GM23338 (cell line): Measurements from ENCODE around the gene NOSTRIN. TPM values are rescaled to one million over a fixed set of nuclear protein-coding genes. Genes with fewer than 3 reads are reported as not detected.

ENCODE experiments used
- ATAC-seq: fragments of 200-7000 bp; cut with Tn5 transposase; 3 replicates; pipeline ENCODE4 v1.9.1; 2020
- DNase-seq: peaks from one replicate; pipeline ENCODE4 v3.0.0-alpha.2; 2015; ENCODE audit warnings: low spot score
- H2AFZ ChIP-seq: fragments of 200-600 bp; sonication (generic); 2 replicates; pipeline ENCODE4 v1.8.0; 2016; ENCODE audit warnings: antibody characterized with exemption, mild to moderate bottlenecking, moderate library complexity
- H3F3A ChIP-seq: fragments of 200-600 bp; sonication (generic); replicated peaks from 2 replicates; pipeline ENCODE4 v1.8.0; 2017; ENCODE audit warnings: antibody characterized with exemption, mixed run types, low read depth
- H3K27ac ChIP-seq: fragments of 200-600 bp; sonication (generic); 2 replicates; pipeline ENCODE4 v1.6.1; 2016; ENCODE audit warnings: low read depth
- H3K27me3 ChIP-seq: fragments of 200-600 bp; sonication (generic); 2 replicates; pipeline ENCODE4 v1.8.0; 2016; ENCODE audit warnings: mild to moderate bottlenecking, mixed run types, moderate library complexity; ENCODE audit not compliant: insufficient read depth
- H3K36me3 ChIP-seq: fragments of 200-600 bp; sonication (generic); 2 replicates; pipeline ENCODE4 v1.8.0; 2016; ENCODE audit warnings: mild to moderate bottlenecking; ENCODE audit not compliant: insufficient read depth
- H3K4me1 ChIP-seq: fragments of 200-600 bp; sonication (generic); 2 replicates; pipeline ENCODE4 v1.8.0; 2016; ENCODE audit warnings: mild to moderate bottlenecking, moderate library complexity; ENCODE audit not compliant: insufficient read depth
- H3K4me2 ChIP-seq: fragments of 200-600 bp; sonication (generic); 2 replicates; pipeline ENCODE4 v1.7.1; 2017; ENCODE audit warnings: mixed run types
- H3K4me3 ChIP-seq: fragments of 200-600 bp; sonication (generic); 2 replicates; pipeline ENCODE4 v1.6.1; 2016; ENCODE audit warnings: mixed run types
- H3K79me2 ChIP-seq: fragments of 200-600 bp; sonication (generic); replicated peaks from 2 replicates; pipeline ENCODE4 v1.8.0; 2017; ENCODE audit warnings: mild to moderate bottlenecking; ENCODE audit not compliant: insufficient read depth
- H3K9me2 ChIP-seq: fragments of 200-600 bp; sonication (generic); 2 replicates; pipeline ENCODE4 v1.8.0; 2017; ENCODE audit not compliant: insufficient read depth
- H4K20me1 ChIP-seq: fragments of 200-600 bp; sonication (generic); replicated peaks from 2 replicates; pipeline ENCODE4 v1.8.0; 2017; ENCODE audit warnings: mild to moderate bottlenecking; ENCODE audit not compliant: insufficient read depth
- H3K27ac Mint-ChIP-seq: 2 replicates; pipeline ENCODE4 v1.8.0; 2020; ENCODE audit warnings: inconsistent platforms, mild to moderate bottlenecking, moderate library complexity, mixed read lengths
- H3K27me3 Mint-ChIP-seq: 3 replicates; pipeline ENCODE4 v1.8.0; 2022; ENCODE audit warnings: low read depth, mild to moderate bottlenecking, moderate library complexity, mixed read lengths, inconsistent platforms; ENCODE audit not compliant: insufficient read depth, poor library complexity
- H3K36me3 Mint-ChIP-seq: 3 replicates; pipeline ENCODE4 v1.8.0; 2021; ENCODE audit warnings: low read depth, mild to moderate bottlenecking, inconsistent platforms, moderate library complexity, mixed read lengths
- H3K4me1 Mint-ChIP-seq: 3 replicates; pipeline ENCODE4 v1.8.0; 2020; ENCODE audit warnings: mild to moderate bottlenecking, inconsistent platforms, mixed read lengths
- H3K4me3 Mint-ChIP-seq: 3 replicates; pipeline ENCODE4 v1.8.0; 2021; ENCODE audit warnings: moderate library complexity, mild to moderate bottlenecking, inconsistent platforms, mixed read lengths
- H3K9me3 Mint-ChIP-seq: 3 replicates; pipeline ENCODE4 v1.8.0; 2020; ENCODE audit warnings: moderate library complexity, mild to moderate bottlenecking, inconsistent platforms, mixed read lengths
- CREB1 ChIP-seq: fragments of 250-450 bp; sonication (Bioruptor Pico); IDR thresholded peaks from 2 replicates; pipeline ENCODE4 v1.5.0; 2020; ENCODE audit warnings: low read depth, mild to moderate bottlenecking, moderate library complexity
- CTCF ChIP-seq, 2 experiments: fragments of 200-600 bp in 1 of 2; sonication (generic) in 1 of 2; conservative IDR thresholded peaks; 2 replicates each; pipeline versions ENCODE4 v1.5.1 to v1.6.1; 2016 to 2017; ENCODE audit warnings: antibody characterized with exemption in 2 of 2, low read depth in 2 of 2, mild to moderate bottlenecking in 2 of 2, moderate library complexity in 1 of 2
- EZH2 ChIP-seq: fragments of 200-600 bp; sonication (generic); IDR thresholded peaks from one replicate; pipeline ENCODE4 v1.8.0; 2017; ENCODE audit warnings: antibody characterized with exemption, mild to moderate bottlenecking, low read depth; ENCODE audit not compliant: unreplicated experiment
- EZH2phosphoT487 ChIP-seq: fragments of 200-600 bp; sonication (generic); IDR thresholded peaks from one replicate; pipeline ENCODE4 v1.8.1; 2018; ENCODE audit warnings: antibody characterized with exemption; ENCODE audit not compliant: unreplicated experiment
- JUNB ChIP-seq: IDR thresholded peaks from one replicate; pipeline ENCODE4 v1.6.1; 2016; ENCODE audit warnings: antibody characterized with exemption; ENCODE audit not compliant: unreplicated experiment
- ZNF114 ChIP-seq: fragments of 250-450 bp; sonication (Bioruptor Pico); IDR thresholded peaks from 2 replicates; pipeline ENCODE4 v1.5.0; 2020; ENCODE audit warnings: mild to moderate bottlenecking, moderate library complexity
- ZNF331 ChIP-seq: fragments of 250-450 bp; sonication (Bioruptor Pico); IDR thresholded peaks from 2 replicates; pipeline ENCODE4 v1.5.0; 2020; ENCODE audit warnings: low read depth, mild to moderate bottlenecking, moderate library complexity
- polyA plus RNA-seq: library from polyadenylated mRNA; unstranded; fragments of >200 nt; fragmentation: Nextera tagmentation; extraction: Ambion mirVana; gene quantifications from 2 replicates; pipeline ENCODE4 v1.2.1, GENCODE V29; 2016
- total RNA-seq: library from RNA; depleted of rRNA; stranded (reverse); fragments of >200 nt; shearing (Covaris generic); gene quantifications from 2 replicates; pipeline ENCODE4 v1.2.3, GENCODE V29; 2014
- TF ChIP-seq, protein P1 (sequence below): IDR thresholded peaks from one replicate; pipeline ENCODE4 v1.6.1; 2018; ENCODE audit warnings: antibody characterized with exemption; ENCODE audit not compliant: unreplicated experiment
- TF ChIP-seq, protein P2 (sequence below): fragments of 250-450 bp; sonication (Bioruptor Pico); IDR thresholded peaks from 2 replicates; pipeline ENCODE4 v1.5.0; 2020; ENCODE audit warnings: mild to moderate bottlenecking, moderate library complexity

The NOSTRIN gene
- total and polyA plus RNA-seq, 2 experiments from 2014 or later, result 1.8 TPM; not detected in 1

DNA sequence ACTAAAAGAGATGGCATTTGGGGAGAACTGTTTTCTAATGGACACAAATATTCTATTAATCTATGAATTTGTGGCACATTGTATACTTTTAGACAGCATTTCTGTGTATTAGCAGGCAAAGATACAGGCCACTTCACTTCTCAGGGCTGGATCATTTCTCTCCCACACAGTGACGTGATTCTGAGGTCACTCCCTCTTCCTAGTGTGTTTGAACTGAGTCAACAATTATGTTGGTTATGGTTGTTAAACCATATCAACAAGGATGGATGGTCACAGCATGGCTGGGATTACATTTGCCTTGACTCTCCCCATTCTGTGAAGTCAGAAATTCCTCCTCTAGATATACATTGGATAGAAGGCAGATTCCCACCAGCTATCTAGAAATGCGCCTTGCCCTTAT, 11.6 kb downstream of the NOSTRIN start:
- Mint-ChIP-seq H3K9me3 (no peaks in the 10 kb centered on the region), H3K4me1 (peaks cover 13% of the 10 kb centered on the region), H3K36me3 (no peaks in the 10 kb centered on the region), H3K4me3 (no peak overlapping the region), H3K27ac (no peak overlapping the region), H3K27me3 (no peaks in the 10 kb centered on the region)
- no peaks in the 10 kb centered on the region for H3K27me3 ChIP-seq
- DNase-seq (no peak), ATAC-seq (no peak)
- TF ChIP-seq, protein P1, sequence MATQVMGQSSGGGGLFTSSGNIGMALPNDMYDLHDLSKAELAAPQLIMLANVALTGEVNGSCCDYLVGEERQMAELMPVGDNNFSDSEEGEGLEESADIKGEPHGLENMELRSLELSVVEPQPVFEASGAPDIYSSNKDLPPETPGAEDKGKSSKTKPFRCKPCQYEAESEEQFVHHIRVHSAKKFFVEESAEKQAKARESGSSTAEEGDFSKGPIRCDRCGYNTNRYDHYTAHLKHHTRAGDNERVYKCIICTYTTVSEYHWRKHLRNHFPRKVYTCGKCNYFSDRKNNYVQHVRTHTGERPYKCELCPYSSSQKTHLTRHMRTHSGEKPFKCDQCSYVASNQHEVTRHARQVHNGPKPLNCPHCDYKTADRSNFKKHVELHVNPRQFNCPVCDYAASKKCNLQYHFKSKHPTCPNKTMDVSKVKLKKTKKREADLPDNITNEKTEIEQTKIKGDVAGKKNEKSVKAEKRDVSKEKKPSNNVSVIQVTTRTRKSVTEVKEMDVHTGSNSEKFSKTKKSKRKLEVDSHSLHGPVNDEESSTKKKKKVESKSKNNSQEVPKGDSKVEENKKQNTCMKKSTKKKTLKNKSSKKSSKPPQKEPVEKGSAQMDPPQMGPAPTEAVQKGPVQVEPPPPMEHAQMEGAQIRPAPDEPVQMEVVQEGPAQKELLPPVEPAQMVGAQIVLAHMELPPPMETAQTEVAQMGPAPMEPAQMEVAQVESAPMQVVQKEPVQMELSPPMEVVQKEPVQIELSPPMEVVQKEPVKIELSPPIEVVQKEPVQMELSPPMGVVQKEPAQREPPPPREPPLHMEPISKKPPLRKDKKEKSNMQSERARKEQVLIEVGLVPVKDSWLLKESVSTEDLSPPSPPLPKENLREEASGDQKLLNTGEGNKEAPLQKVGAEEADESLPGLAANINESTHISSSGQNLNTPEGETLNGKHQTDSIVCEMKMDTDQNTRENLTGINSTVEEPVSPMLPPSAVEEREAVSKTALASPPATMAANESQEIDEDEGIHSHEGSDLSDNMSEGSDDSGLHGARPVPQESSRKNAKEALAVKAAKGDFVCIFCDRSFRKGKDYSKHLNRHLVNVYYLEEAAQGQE, result no peak
- TF ChIP-seq ZNF114 (CRISPR knock-in tag), result no peak
- no peak for TF ChIP-seq EZH2phosphoT487
- no peak for TF ChIP-seq CREB1
- no peak for TF ChIP-seq EZH2
- no peaks in the 10 kb centered on the region for H4K20me1 ChIP-seq
- no peaks in the 10 kb centered on the region for H3K36me3 ChIP-seq
- no peak overlapping the region for H2AFZ ChIP-seq
- peaks cover 7% of the 10 kb centered on the region; the same call in 1 of the 2 replicates for H3K4me1 ChIP-seq
- no peaks in the 10 kb centered on the region for H3F3A ChIP-seq
- H3K4me3 ChIP-seq, result no peak overlapping the region
- H3K27ac ChIP-seq, result no peak overlapping the region
- no peak overlapping the region for H3K4me2 ChIP-seq
- H3K79me2 ChIP-seq, result no peaks in the 10 kb centered on the region
- no peaks in the 10 kb centered on the region; the same call in 1 of the 2 replicates for H3K9me2 ChIP-seq

DNA sequence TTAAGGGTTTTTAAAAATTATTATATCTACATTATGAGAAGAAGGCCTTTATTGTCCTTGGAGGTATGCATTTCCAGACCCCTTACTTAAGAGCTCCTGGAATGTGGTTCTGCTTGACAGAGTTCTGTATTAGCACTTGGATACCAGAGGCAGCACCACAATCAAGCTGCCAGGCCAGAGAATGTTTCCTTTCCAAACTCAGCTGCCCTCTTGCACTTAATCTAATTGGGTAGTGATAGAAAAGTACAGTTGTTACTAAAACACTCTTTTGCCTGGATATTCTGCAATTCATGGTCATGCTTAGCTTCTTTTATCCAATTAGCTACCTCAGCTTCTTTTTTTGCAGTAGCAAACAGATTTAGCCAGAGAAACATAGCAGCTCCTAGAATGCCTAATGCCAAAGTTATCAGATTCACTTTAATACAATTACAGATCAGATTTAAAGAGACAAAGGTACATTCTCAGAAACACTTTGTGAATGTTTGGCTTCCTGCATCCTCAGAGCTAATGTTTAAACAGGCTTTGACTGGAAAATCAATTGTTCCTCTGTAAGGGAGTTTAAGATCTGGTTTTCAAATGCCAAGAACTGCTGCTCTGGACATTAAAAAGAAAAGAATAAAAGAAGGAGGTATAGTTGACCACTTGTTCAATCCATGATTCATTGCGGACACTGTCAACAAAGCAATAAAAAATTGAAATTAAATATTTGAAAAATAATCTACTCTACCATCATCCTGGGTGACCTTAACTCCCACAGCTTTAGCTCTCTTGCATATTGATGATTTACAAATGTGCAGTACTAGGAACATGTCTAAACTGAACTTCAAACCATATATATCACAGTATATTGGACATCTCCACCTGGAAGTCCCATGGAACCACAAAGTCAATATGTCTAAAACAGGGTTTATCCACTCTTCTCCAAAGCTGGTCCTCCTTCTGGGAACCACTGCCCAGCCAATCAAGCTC, 12.8 kb downstream of the NOSTRIN start:
- no peaks in the 10 kb centered on the region for H3K27me3 Mint-ChIP-seq
- Histone ChIP-seq H2AFZ (peak overlapping the region; percentile 29; the same call in 1 of the 2 replicates), H3K9me2 (no peaks in the 10 kb centered on the region; the same call in 1 of the 2 replicates), H3F3A (no peaks in the 10 kb centered on the region), H3K4me3 (no peak overlapping the region), H3K4me2 (no peak overlapping the region), H4K20me1 (no peaks in the 10 kb centered on the region), H3K36me3 (no peaks in the 10 kb centered on the region), H3K27ac (no peak overlapping the region), H3K27me3 (no peaks in the 10 kb centered on the region), H3K4me1 (peaks cover 3% of the 10 kb centered on the region; the same call in 1 of the 2 replicates), H3K79me2 (no peaks in the 10 kb centered on the region)
- TF ChIP-seq JUNB, result no peak
- TF ChIP-seq CTCF (conservative IDR thresholded peaks at IDR 0.05; ENCODE audit: low read depth in 2 of 2), result no peak
- TF ChIP-seq, protein P2, sequence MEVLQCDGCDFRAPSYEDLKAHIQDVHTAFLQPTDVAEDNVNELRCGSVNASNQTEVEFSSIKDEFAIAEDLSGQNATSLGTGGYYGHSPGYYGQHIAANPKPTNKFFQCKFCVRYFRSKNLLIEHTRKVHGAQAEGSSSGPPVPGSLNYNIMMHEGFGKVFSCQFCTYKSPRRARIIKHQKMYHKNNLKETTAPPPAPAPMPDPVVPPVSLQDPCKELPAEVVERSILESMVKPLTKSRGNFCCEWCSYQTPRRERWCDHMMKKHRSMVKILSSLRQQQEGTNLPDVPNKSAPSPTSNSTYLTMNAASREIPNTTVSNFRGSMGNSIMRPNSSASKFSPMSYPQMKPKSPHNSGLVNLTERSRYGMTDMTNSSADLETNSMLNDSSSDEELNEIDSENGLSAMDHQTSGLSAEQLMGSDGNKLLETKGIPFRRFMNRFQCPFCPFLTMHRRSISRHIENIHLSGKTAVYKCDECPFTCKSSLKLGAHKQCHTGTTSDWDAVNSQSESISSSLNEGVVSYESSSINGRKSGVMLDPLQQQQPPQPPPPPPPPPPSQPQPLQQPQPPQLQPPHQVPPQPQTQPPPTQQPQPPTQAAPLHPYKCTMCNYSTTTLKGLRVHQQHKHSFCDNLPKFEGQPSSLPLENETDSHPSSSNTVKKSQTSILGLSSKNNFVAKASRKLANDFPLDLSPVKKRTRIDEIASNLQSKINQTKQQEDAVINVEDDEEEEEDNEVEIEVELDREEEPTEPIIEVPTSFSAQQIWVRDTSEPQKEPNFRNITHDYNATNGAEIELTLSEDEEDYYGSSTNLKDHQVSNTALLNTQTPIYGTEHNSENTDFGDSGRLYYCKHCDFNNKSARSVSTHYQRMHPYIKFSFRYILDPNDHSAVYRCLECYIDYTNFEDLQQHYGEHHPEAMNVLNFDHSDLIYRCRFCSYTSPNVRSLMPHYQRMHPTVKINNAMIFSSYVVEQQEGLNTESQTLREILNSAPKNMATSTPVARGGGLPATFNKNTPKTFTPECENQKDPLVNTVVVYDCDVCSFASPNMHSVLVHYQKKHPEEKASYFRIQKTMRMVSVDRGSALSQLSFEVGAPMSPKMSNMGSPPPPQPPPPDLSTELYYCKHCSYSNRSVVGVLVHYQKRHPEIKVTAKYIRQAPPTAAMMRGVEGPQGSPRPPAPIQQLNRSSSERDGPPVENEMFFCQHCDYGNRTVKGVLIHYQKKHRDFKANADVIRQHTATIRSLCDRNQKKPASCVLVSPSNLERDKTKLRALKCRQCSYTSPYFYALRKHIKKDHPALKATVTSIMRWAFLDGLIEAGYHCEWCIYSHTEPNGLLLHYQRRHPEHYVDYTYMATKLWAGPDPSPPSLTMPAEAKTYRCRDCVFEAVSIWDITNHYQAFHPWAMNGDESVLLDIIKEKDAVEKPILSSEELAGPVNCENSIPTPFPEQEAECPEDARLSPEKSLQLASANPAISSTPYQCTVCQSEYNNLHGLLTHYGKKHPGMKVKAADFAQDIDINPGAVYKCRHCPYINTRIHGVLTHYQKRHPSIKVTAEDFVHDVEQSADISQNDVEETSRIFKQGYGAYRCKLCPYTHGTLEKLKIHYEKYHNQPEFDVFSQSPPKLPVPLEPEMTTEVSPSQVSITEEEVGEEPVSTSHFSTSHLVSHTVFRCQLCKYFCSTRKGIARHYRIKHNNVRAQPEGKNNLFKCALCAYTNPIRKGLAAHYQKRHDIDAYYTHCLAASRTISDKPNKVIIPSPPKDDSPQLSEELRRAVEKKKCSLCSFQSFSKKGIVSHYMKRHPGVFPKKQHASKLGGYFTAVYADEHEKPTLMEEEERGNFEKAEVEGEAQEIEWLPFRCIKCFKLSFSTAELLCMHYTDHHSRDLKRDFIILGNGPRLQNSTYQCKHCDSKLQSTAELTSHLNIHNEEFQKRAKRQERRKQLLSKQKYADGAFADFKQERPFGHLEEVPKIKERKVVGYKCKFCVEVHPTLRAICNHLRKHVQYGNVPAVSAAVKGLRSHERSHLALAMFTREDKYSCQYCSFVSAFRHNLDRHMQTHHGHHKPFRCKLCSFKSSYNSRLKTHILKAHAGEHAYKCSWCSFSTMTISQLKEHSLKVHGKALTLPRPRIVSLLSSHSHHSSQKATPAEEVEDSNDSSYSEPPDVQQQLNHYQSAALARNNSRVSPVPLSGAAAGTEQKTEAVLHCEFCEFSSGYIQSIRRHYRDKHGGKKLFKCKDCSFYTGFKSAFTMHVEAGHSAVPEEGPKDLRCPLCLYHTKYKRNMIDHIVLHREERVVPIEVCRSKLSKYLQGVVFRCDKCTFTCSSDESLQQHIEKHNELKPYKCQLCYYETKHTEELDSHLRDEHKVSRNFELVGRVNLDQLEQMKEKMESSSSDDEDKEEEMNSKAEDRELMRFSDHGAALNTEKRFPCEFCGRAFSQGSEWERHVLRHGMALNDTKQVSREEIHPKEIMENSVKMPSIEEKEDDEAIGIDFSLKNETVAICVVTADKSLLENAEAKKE (CRISPR knock-in tag), result no peak
- TF ChIP-seq ZNF331 (CRISPR knock-in tag), result no peak
- no peaks in the 10 kb centered on the region for H3K36me3 Mint-ChIP-seq
- no peak overlapping the region for H3K27ac Mint-ChIP-seq
- no peak overlapping the region for H3K4me3 Mint-ChIP-seq
- peaks cover 12% of the 10 kb centered on the region for H3K4me1 Mint-ChIP-seq
- ATAC-seq (no peak), DNase-seq (no peak)
- no peaks in the 10 kb centered on the region for H3K9me3 Mint-ChIP-seq
